Measurements from ENCODE around the gene JAGN1.

DNA sequence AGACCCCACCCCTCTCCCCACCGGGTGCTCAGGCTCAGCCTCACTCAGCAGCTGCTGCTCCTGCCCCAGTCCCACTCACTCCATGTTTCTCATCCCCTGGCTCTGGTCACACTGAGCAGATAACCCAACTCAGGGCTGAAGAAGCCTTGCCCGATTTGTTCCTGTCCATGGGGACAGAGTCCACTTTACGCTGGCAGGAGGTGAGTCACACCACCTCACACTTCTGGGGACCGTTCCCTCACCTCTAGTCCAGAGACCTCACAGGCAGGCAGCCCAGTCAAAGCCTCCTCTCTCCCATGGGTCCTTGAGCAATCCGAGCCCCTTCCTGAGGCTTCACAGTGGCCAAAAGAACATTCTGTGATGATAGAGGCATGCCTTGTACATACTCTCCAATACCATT lies 11.7 kb upstream of the JAGN1 start:
- TF ChIP-seq, protein P1, sequence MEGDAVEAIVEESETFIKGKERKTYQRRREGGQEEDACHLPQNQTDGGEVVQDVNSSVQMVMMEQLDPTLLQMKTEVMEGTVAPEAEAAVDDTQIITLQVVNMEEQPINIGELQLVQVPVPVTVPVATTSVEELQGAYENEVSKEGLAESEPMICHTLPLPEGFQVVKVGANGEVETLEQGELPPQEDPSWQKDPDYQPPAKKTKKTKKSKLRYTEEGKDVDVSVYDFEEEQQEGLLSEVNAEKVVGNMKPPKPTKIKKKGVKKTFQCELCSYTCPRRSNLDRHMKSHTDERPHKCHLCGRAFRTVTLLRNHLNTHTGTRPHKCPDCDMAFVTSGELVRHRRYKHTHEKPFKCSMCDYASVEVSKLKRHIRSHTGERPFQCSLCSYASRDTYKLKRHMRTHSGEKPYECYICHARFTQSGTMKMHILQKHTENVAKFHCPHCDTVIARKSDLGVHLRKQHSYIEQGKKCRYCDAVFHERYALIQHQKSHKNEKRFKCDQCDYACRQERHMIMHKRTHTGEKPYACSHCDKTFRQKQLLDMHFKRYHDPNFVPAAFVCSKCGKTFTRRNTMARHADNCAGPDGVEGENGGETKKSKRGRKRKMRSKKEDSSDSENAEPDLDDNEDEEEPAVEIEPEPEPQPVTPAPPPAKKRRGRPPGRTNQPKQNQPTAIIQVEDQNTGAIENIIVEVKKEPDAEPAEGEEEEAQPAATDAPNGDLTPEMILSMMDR (IDR thresholded peaks at IDR 0.05; ENCODE audit: poor library complexity) = no peak
- no peak for TF ChIP-seq EZH2 (IDR thresholded peaks at IDR 0.05; ENCODE audit: borderline replicate concordance)

Data from hepatocyte (in vitro differentiated cells).